Glutamatergic neuron (in vitro differentiated cells): Measurements from ENCODE around the gene SPON2. TPM values are rescaled to one million over a fixed set of nuclear protein-coding genes. Genes with fewer than 3 reads are reported as not detected.

ENCODE experiments used
- DNase-seq: peaks from one replicate; pipeline ENCODE4 v3.0.0; 2022
- H3K27ac Mint-ChIP-seq: one replicate; pipeline ENCODE4 v1.8.0; 2020; ENCODE audit warnings: mild to moderate bottlenecking, mixed read lengths, inconsistent platforms; ENCODE audit not compliant: unreplicated experiment
- H3K27me3 Mint-ChIP-seq: one replicate; pipeline ENCODE4 v1.8.0; 2020; ENCODE audit warnings: mild to moderate bottlenecking, moderate library complexity, mixed read lengths, inconsistent platforms; ENCODE audit not compliant: unreplicated experiment
- H3K36me3 Mint-ChIP-seq: one replicate; pipeline ENCODE4 v1.8.0; 2020; ENCODE audit warnings: mild to moderate bottlenecking, mixed read lengths, inconsistent platforms; ENCODE audit not compliant: unreplicated experiment
- H3K4me1 Mint-ChIP-seq: one replicate; pipeline ENCODE4 v1.8.0; 2020; ENCODE audit warnings: mild to moderate bottlenecking, low read depth, mixed read lengths, inconsistent platforms; ENCODE audit not compliant: unreplicated experiment
- H3K4me3 Mint-ChIP-seq: one replicate; pipeline ENCODE4 v1.8.0; 2020; ENCODE audit warnings: mild to moderate bottlenecking, mixed read lengths, inconsistent platforms; ENCODE audit not compliant: unreplicated experiment
- H3K9me3 Mint-ChIP-seq: one replicate; pipeline ENCODE4 v1.8.0; 2020; ENCODE audit warnings: mild to moderate bottlenecking, moderate library complexity, mixed read lengths, inconsistent platforms; ENCODE audit not compliant: unreplicated experiment
- total RNA-seq: library from RNA; stranded (reverse); fragmentation: NEBNext Ultra II Directional; extraction: Animal tissue kit (Norgen Biotek cat#: 25700); gene quantifications from one replicate; pipeline ENCODE4 v1.2.1, GENCODE V29; 2021; ENCODE audit not compliant: unreplicated experiment
- TF ChIP-seq, protein P1 (sequence below): fragments of 200-600 bp; sonication (generic); IDR thresholded peaks from one replicate; pipeline ENCODE4 v1.5.0; 2021; ENCODE audit not compliant: partially characterized antibody, unreplicated experiment

The SPON2 gene
- total RNA-seq, 1 donor from 2014 or later: 769 TPM

DNA sequence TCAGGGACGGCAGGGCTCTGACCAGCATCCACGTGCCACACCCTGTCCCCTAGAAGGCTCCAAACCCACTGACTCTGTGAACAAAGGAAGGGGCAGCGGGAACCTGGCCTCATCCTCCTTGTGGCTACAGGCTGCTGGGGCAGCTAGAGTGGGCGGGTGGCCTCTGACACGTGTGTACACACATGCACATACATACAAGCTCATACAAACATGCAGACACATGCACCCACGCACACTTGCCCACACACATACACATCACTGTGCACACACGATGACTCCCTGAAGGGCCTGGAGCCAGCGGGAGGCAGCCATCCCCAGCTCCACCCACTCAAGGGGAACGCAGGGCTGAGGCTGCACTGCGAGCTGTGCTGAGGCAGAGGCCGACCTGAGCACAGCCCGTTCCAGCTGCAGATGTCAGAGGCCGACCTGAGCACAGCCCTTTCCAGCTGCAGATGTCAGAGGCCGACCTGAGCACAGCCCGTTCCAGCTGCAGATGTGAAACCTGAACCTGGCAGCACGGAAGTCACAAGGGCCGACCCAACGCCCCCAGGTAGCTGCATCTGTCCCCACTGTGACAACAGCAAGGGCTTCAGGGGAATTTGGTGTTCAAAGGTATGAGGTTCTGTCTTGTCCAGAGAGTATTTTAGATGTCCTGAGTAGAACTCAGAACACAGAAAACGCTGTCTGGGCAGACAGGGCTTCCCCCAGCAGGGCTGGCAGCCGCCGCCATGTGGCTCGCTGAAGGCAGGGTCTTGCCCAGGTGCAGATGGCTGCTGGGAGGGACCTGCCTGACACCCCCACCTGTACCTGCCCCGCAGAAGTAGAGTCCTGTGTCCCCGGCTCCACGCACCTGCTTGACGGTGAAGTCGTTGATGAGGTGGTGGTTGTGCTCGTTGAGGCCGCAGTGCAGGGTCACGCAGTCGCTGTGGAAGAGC, 43.0 kb upstream of the SPON2 start:
- H3K4me3 Mint-ChIP-seq: no peak overlapping the region
- peaks cover 11% of the 10 kb centered on the region for H3K9me3 Mint-ChIP-seq
- peak overlapping the region; percentile 91 for H3K27ac Mint-ChIP-seq
- H3K36me3 Mint-ChIP-seq: peaks cover 9% of the 10 kb centered on the region
- peaks cover 11% of the 10 kb centered on the region for H3K4me1 Mint-ChIP-seq
- peaks cover 8% of the 10 kb centered on the region for H3K27me3 Mint-ChIP-seq
- DNase-seq: peak; percentile 47
- TF ChIP-seq, protein P1, sequence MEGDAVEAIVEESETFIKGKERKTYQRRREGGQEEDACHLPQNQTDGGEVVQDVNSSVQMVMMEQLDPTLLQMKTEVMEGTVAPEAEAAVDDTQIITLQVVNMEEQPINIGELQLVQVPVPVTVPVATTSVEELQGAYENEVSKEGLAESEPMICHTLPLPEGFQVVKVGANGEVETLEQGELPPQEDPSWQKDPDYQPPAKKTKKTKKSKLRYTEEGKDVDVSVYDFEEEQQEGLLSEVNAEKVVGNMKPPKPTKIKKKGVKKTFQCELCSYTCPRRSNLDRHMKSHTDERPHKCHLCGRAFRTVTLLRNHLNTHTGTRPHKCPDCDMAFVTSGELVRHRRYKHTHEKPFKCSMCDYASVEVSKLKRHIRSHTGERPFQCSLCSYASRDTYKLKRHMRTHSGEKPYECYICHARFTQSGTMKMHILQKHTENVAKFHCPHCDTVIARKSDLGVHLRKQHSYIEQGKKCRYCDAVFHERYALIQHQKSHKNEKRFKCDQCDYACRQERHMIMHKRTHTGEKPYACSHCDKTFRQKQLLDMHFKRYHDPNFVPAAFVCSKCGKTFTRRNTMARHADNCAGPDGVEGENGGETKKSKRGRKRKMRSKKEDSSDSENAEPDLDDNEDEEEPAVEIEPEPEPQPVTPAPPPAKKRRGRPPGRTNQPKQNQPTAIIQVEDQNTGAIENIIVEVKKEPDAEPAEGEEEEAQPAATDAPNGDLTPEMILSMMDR: no peak

DNA sequence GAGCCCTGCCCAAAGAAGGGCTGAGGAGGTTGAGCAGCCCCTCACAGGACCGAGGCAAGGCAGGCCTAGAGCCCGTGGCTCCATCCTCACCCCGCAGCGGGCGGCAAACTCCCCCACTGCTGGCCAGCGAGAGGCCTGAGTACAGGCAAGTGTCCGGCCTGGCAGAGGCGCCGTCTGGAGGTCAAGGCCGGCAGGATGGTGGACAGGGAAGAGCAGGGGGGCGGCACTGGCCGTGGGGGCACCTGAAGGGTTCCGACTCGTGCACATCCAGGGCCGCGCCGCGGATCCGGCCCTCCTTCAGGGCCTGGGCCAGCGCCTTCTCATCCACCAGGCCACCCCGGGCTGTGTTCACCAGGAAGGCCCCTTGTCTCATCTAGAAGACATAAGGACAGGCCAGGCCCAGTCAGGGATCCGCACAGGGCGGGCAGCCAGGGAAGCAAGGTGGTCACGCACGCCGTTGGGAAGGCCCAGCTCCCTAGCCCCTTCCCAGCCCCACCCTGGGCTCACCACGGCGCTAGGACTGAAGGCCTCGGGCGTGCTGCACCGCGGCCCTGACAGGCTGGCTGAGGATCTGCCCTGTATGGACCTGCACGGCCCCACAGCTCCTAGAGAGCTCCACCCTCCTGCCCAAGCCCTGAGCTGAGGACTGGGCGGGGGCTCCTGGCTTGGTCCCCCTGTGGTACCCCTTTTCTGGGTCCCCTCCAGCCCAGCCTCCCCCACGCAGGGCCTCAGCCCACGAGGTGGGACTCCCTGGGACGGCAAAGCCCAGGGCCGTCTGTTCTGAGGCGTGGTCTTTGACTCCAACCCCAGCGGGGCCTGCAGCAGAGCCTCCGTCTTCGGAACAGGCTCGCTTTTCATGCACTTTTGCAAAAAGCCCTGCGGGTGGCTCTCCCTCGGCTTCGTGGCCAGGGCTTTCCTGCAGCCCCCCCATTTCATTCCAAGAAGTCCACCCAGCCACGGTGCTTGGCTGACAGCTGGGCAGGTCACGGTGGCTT, 42.0 kb upstream of the SPON2 start:
- H3K36me3 Mint-ChIP-seq: peaks cover 7% of the 10 kb centered on the region
- DNase-seq: peak; percentile 65
- peaks cover 7% of the 10 kb centered on the region for H3K27me3 Mint-ChIP-seq
- H3K4me1 Mint-ChIP-seq: peaks cover 11% of the 10 kb centered on the region
- H3K9me3 Mint-ChIP-seq: peaks cover 9% of the 10 kb centered on the region
- H3K4me3 Mint-ChIP-seq: no peak overlapping the region
- peak overlapping the region; percentile 91 for H3K27ac Mint-ChIP-seq
- TF ChIP-seq, protein P1: no peak

DNA sequence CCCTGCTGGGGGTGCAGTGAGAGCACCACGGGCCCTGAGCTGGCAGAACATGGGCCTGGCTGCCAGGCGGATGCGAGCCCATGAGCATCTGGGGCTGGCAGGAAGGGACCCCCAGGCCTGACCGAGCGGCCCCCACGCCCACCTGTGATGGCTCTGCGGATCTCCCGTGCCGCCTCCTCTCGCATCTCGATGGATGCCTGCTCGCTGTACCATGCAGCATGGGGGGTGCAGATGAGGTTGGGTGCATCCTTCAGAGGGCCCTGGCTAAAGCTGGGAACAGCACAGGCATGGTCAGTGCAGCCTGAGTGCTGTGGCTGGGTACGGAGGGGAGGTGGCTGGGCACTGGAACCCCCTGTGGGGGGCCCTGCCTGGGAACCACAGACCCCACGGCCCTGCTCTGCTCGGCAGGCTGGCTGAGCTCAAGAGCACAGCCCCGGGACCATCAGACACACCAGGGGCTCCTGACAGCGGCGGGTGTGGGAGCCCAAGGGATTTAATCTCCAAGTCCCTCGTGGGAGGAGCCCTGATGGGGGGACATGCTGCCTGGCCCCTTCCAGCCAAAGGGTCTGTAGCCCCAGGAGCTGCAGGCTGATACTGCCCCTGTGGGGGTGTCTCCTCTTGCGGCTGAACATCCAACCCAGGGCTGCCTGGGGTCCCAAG, 41.1 kb upstream of the SPON2 start:
- no peak for DNase-seq
- Mint-ChIP-seq H3K27me3 (peaks cover 11% of the 10 kb centered on the region), H3K4me3 (no peak overlapping the region), H3K27ac (no peak overlapping the region), H3K9me3 (peaks cover 8% of the 10 kb centered on the region), H3K36me3 (peaks cover 5% of the 10 kb centered on the region), H3K4me1 (peaks cover 12% of the 10 kb centered on the region)
- TF ChIP-seq, protein P1: no peak

DNA sequence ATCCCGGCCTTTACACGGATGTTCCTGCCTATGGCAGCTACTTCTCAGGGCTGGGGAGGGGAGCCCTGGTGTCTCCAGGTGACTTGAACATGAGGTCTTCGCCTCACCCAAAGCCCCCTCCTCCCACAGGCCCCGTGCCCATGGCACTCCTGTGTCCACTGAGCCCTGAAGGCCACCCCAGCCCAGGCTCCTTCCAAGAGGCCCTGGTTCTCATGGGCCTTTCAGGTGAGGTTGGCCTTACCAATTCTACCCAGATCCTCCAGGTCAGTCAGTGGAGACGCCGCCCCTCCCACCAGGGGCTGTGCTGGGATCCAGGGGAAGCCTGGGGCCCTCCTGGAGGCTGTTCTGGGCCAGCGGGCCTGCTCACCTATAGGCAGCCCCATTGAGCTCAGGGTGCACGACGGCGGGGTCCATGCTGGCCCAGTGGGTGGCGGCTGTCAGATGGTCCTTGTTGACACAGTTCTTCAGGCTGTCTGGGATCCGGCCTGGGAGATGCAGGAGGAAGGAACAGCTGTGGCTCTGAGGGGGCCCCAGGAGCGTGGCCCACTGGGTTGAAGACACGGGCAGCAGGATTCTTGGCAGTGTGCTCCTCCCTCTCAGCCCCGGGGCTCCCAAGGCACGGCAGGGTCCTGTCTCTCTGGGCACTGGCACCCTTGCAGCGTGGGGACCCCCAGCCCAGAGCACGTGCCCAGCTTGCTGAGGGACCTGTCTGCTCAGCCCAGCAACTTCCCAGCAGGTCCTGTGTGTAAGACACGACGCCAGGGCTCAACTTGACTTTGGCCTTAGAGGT, 40.4 kb upstream of the SPON2 start:
- H3K4me3 Mint-ChIP-seq: no peak overlapping the region
- no peak overlapping the region for H3K27ac Mint-ChIP-seq
- H3K4me1 Mint-ChIP-seq: peaks cover 11% of the 10 kb centered on the region
- H3K36me3 Mint-ChIP-seq: peaks cover 3% of the 10 kb centered on the region
- no peak for DNase-seq
- H3K27me3 Mint-ChIP-seq: peaks cover 10% of the 10 kb centered on the region
- TF ChIP-seq, protein P1: no peak
- peaks cover 8% of the 10 kb centered on the region for H3K9me3 Mint-ChIP-seq
